Stimulated activated memory B cell treated with anti-CD40 and anti-IgM and Interleukin-4, amounts not matched to agents 10 μg/mL and 1 μg/mL and 100 μg/mL, for 72 hours (primary cell): Measurements from ENCODE around the gene MS4A4A.
"Not testable (repeated sequence)": the region's sequence is repeated elsewhere in the genome, so short reads cannot be mapped to it uniquely, and the experiment has no call there.

Source experiments
- ATAC-seq: fragments of 150-1000 bp; cut with Tn5 transposase; 2 replicates; pipeline ENCODE4 v1.10.0; 2021
- H3K27ac Mint-ChIP-seq: one replicate; pipeline ENCODE4 v1.8.0; 2022; ENCODE audit warnings: mild to moderate bottlenecking, mixed read lengths
- H3K27me3 Mint-ChIP-seq: one replicate; pipeline ENCODE4 v1.8.0; 2022; ENCODE audit warnings: mixed read lengths
- H3K36me3 Mint-ChIP-seq: one replicate; pipeline ENCODE4 v1.8.0; 2022; ENCODE audit warnings: mixed read lengths
- H3K4me1 Mint-ChIP-seq: one replicate; pipeline ENCODE4 v1.8.0; 2022; ENCODE audit warnings: mixed read lengths
- H3K4me3 Mint-ChIP-seq: one replicate; pipeline ENCODE4 v1.8.0; 2022; ENCODE audit warnings: mild to moderate bottlenecking, moderate library complexity, mixed read lengths
- H3K9me3 Mint-ChIP-seq: one replicate; pipeline ENCODE4 v1.8.0; 2022; ENCODE audit warnings: mixed read lengths

MS4A4A gene

GRCh38 chr11:60281485-60281884, 1.0 kb downstream of the MS4A4A start:
- H3K27ac Mint-ChIP-seq: no peak overlapping the region
- H3K27me3 Mint-ChIP-seq: no peaks in the 10 kb centered on the region
- no peak for ATAC-seq
- no peaks in the 10 kb centered on the region for H3K36me3 Mint-ChIP-seq
- H3K4me3 Mint-ChIP-seq: no peak overlapping the region
- peaks cover 15% of the 10 kb centered on the region for H3K4me1 Mint-ChIP-seq
- H3K9me3 Mint-ChIP-seq: no peaks in the 10 kb centered on the region

GRCh38 chr11:60282286-60282685, 1.8 kb downstream of the MS4A4A start:
- Mint-ChIP-seq H3K4me3 (no peak overlapping the region), H3K36me3 (no peaks in the 10 kb centered on the region), H3K9me3 (no peaks in the 10 kb centered on the region), H3K4me1 (peaks cover 15% of the 10 kb centered on the region), H3K27ac (no peak overlapping the region), H3K27me3 (no peaks in the 10 kb centered on the region)
- ATAC-seq: no peak

- not testable (repeated sequence) for H3K27ac Mint-ChIP-seq, ATAC-seq, H3K4me1 Mint-ChIP-seq, H3K4me3 Mint-ChIP-seq
- peaks cover 11% of the 10 kb centered on the region for H3K36me3 Mint-ChIP-seq
- peaks cover 11% of the 10 kb centered on the region for H3K9me3 Mint-ChIP-seq
- peaks cover 15% of the 10 kb centered on the region for H3K27me3 Mint-ChIP-seq
Measured at GRCh38 chr11:60285411-60286126, 5.1 kb downstream of the MS4A4A start.

- H3K4me1 Mint-ChIP-seq: no peaks in the 10 kb centered on the region
- no peak overlapping the region for H3K27ac Mint-ChIP-seq
- peaks cover 15% of the 10 kb centered on the region for H3K27me3 Mint-ChIP-seq
- ATAC-seq: no peak
- peaks cover 11% of the 10 kb centered on the region for H3K36me3 Mint-ChIP-seq
- H3K9me3 Mint-ChIP-seq: peaks cover 11% of the 10 kb centered on the region
- H3K4me3 Mint-ChIP-seq: no peak overlapping the region
Measured at GRCh38 chr11:60288531-60288930, 8.1 kb downstream of the MS4A4A start.

GRCh38 chr11:60292145-60292544, 11.7 kb downstream of the MS4A4A start:
- Mint-ChIP-seq H3K27me3 (peaks cover 29% of the 10 kb centered on the region), H3K27ac (no peak overlapping the region), H3K4me3 (no peak overlapping the region), H3K9me3 (peaks cover 11% of the 10 kb centered on the region), H3K36me3 (peaks cover 11% of the 10 kb centered on the region), H3K4me1 (no peaks in the 10 kb centered on the region)
- ATAC-seq: no peak

- Mint-ChIP-seq H3K4me3 (no peak overlapping the region), H3K9me3 (no peaks in the 10 kb centered on the region), H3K36me3 (no peaks in the 10 kb centered on the region), H3K4me1 (no peaks in the 10 kb centered on the region), H3K27me3 (peaks cover 8% of the 10 kb centered on the region), H3K27ac (no peak overlapping the region)
- no peak for ATAC-seq
Measured at GRCh38 chr11:60301178-60301577, 20.7 kb downstream of the MS4A4A start.

- H3K27me3 Mint-ChIP-seq, ATAC-seq: not testable (repeated sequence)
Measured at GRCh38 chr11:60301884-60302283, 21.4 kb downstream of the MS4A4A start.

GRCh38 chr11:60303661-60304060, 23.2 kb downstream of the MS4A4A start:
- ATAC-seq: no peak

More at GRCh38 chr11:60301884-60302283, 21.4 kb downstream of the MS4A4A start:
- not testable (repeated sequence) for H3K27ac Mint-ChIP-seq, H3K4me1 Mint-ChIP-seq, H3K4me3 Mint-ChIP-seq, H3K9me3 Mint-ChIP-seq, H3K36me3 Mint-ChIP-seq

GRCh38 chr11:60305906-60306619, 25.6 kb downstream of the MS4A4A start:
- peaks cover 36% of the 10 kb centered on the region for H3K4me1 Mint-ChIP-seq
- H3K4me3 Mint-ChIP-seq: no peak overlapping the region
- H3K36me3 Mint-ChIP-seq: no peaks in the 10 kb centered on the region
- no peaks in the 10 kb centered on the region for H3K9me3 Mint-ChIP-seq
- ATAC-seq: no peak
- H3K27ac Mint-ChIP-seq: peak overlapping the region; percentile 93
- no peaks in the 10 kb centered on the region for H3K27me3 Mint-ChIP-seq

More at GRCh38 chr11:60303661-60304060, 23.2 kb downstream of the MS4A4A start:
- Mint-ChIP-seq H3K27me3 (no peaks in the 10 kb centered on the region), H3K4me3 (no peak overlapping the region), H3K4me1 (peaks cover 18% of the 10 kb centered on the region), H3K36me3 (no peaks in the 10 kb centered on the region), H3K27ac (no peak overlapping the region), H3K9me3 (no peaks in the 10 kb centered on the region)

GRCh38 chr11:60307507-60308195, 27.2 kb downstream of the MS4A4A start:
- peaks cover 38% of the 10 kb centered on the region for H3K4me1 Mint-ChIP-seq
- no peaks in the 10 kb centered on the region for H3K9me3 Mint-ChIP-seq
- no peaks in the 10 kb centered on the region for H3K36me3 Mint-ChIP-seq
- no peaks in the 10 kb centered on the region for H3K27me3 Mint-ChIP-seq
- peak overlapping the region; percentile 93 for H3K27ac Mint-ChIP-seq
- peak; percentile 54 for ATAC-seq
- H3K4me3 Mint-ChIP-seq: no peak overlapping the region

- peak overlapping the region; percentile 13 for H3K4me3 Mint-ChIP-seq
- H3K27ac Mint-ChIP-seq: peak overlapping the region; percentile 93
- H3K9me3 Mint-ChIP-seq: no peaks in the 10 kb centered on the region
- peaks cover 44% of the 10 kb centered on the region for H3K4me1 Mint-ChIP-seq
- no peaks in the 10 kb centered on the region for H3K36me3 Mint-ChIP-seq
- H3K27me3 Mint-ChIP-seq: no peaks in the 10 kb centered on the region
- peak; percentile 83 for ATAC-seq
Measured at GRCh38 chr11:60310407-60310998, 30.0 kb downstream of the MS4A4A start.

- Mint-ChIP-seq H3K4me1 (peaks cover 20% of the 10 kb centered on the region), H3K36me3 (peaks cover 1% of the 10 kb centered on the region), H3K27me3 (no peaks in the 10 kb centered on the region), H3K4me3 (no peak overlapping the region), H3K9me3 (peaks cover 7% of the 10 kb centered on the region), H3K27ac (no peak overlapping the region)
- no peak for ATAC-seq
Measured at GRCh38 chr11:60314635-60315321, 34.3 kb downstream of the MS4A4A start.

GRCh38 chr11:60315871-60316270, 35.4 kb downstream of the MS4A4A start:
- Mint-ChIP-seq H3K4me1 (peaks cover 10% of the 10 kb centered on the region), H3K36me3 (peaks cover 7% of the 10 kb centered on the region), H3K4me3 (no peak overlapping the region), H3K9me3 (peaks cover 14% of the 10 kb centered on the region), H3K27me3 (no peaks in the 10 kb centered on the region), H3K27ac (no peak overlapping the region)
- no peak for ATAC-seq

- Mint-ChIP-seq H3K36me3 (peaks cover 7% of the 10 kb centered on the region), H3K4me3 (no peak overlapping the region), H3K27me3 (no peaks in the 10 kb centered on the region), H3K27ac (no peak overlapping the region), H3K9me3 (peaks cover 17% of the 10 kb centered on the region), H3K4me1 (peaks cover 5% of the 10 kb centered on the region)
- ATAC-seq: no peak
Measured at GRCh38 chr11:60316317-60316716, 35.9 kb downstream of the MS4A4A start.

- Mint-ChIP-seq H3K27me3 (no peaks in the 10 kb centered on the region), H3K9me3 (peaks cover 29% of the 10 kb centered on the region), H3K36me3 (peaks cover 7% of the 10 kb centered on the region), H3K4me1 (peaks cover 5% of the 10 kb centered on the region), H3K27ac (no peak overlapping the region), H3K4me3 (no peak overlapping the region)
- peak; percentile 68 for ATAC-seq
Measured at GRCh38 chr11:60318726-60319125, 38.3 kb downstream of the MS4A4A start.
